Fibroblast of skin of left quadriceps (primary cell): ENCODE measurements around the gene TBC1D13.
"Not testable (repeated sequence)": the region's sequence is repeated elsewhere in the genome, so short reads cannot be mapped to it uniquely, and the experiment has no call there.

Experiments used
- DNase-seq, 2 experiments: peaks; one replicate each; pipeline ENCODE4 v3.0.0-alpha.2; 2013; ENCODE audit warnings: low read depth in 2 of 2

The TBC1D13 gene

GRCh38 chr9:128820665-128821583 is 33.9 kb downstream of the TBC1D13 start:
- no peak for DNase-seq

DNA sequence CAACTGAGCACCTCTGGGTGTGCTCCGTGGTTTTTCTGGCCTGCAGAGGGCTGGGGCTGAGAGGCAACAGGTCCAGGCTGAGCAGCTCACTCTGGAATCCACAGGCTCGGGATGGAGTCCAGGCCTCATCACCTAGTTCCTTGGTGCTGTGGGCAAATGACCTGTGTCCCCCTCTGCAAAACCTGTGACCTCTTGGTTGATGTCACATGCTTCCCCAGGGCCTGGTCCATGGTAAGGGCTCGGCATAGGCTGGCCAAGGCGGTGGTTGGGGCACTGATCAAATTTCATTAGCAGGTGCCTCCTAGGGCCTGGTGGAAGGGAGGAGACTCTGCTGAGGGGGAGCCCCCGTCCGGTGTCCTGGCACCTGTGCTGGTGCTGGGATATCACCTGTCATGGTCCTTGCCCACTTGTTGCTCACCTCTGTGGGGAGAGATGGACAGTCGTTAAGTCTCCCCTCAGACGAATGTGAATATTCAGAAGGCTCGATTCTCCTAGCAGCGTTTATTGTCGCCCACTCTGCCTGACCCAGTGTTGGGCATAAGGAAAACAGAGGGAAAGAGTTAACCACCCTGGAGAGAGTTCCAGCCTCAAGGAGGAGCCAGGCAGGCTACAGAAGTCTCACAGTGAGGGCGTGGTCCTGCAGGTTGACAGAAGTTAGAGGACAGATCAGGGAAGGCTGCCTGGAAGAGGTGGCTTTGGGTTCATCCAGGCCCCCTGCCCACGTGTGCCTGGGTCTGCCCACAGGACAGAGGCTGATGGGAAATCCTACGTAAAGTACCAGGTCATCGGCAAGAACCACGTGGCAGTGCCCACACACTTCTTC is 34.7 kb downstream of the TBC1D13 start:
- DNase-seq, result no peak

DNA sequence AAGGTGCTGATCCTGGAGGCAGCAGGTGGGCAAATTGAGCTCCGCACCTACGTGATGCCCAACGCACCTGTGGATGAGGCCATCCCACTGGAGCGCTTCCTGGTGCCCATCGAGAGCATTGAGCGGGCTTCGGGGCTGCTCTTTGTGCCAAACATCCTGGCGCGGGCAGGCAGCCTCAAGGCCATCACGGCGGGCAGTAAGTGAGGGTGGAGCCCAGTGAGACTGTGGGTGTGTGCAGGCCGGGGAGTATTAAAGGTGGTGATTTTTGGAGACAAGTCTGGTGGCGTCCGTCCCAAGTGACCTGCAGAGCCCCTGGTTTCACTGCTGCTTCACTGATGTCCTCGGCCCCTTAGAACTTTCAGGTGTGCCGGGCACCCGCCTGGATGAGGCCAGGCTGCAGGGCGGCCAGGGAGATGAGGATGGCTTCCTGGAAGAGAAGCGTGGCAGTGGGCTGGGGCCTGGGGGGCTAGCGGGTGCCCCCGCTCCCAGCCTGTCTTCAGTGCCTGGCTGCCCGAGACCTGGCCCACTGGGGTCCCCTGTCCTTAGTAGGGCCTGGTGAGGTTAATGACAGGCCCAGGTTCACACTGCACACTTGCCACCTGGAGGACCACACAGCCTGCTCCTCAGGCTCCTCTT is 35.5 kb downstream of the TBC1D13 start:
- no peak for DNase-seq

DNA sequence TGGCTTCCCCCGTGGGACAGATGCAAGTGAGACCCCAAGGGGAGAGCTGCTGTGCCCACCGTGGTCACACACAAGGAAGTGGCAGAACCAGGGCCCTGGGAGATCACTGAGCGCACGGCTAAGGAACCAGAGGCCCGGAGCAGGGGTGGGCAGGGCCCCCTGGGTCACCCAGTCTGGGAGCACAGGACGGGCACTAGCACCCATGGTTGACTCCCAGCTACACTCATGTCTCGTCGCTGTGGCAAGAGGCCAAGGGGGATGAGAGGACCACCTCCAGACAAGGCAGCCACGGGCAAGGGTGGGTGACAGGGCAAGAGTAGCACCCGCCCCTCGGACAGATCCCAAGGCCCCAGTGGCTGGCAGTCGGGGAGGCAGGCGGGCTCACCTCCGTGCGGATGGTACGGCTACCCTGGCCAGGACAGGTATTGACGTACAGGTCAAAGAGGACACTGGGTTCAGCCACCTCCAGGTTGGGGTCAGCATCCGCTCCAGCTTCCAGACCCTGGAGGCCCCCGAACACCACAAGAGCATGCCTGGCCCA is 36.4 kb downstream of the TBC1D13 start:
- no peak for DNase-seq

GRCh38 chr9:128823903-128824406 is 36.9 kb downstream of the TBC1D13 start:
- DNase-seq, result no peak

DNA sequence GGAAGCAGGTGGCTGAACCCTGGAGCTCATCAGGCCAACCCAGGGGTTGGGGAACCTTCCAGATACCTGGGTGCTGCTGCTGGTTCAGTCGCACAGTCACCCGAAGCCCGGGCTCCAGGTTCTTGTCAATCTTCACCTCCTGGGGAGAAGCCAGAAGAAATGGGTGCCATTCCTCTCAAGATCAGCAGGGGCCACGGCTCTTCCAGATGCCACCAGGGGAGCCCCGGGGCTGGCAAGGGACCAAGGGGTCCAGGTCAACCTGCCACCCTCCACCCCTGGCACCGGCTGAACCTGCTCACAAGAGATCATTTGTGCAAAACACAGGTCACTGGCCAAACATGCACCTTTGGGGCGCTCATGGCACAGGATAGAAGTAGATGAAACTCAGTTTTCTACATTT is 37.9 kb downstream of the TBC1D13 start:
- DNase-seq, result no peak

DNA sequence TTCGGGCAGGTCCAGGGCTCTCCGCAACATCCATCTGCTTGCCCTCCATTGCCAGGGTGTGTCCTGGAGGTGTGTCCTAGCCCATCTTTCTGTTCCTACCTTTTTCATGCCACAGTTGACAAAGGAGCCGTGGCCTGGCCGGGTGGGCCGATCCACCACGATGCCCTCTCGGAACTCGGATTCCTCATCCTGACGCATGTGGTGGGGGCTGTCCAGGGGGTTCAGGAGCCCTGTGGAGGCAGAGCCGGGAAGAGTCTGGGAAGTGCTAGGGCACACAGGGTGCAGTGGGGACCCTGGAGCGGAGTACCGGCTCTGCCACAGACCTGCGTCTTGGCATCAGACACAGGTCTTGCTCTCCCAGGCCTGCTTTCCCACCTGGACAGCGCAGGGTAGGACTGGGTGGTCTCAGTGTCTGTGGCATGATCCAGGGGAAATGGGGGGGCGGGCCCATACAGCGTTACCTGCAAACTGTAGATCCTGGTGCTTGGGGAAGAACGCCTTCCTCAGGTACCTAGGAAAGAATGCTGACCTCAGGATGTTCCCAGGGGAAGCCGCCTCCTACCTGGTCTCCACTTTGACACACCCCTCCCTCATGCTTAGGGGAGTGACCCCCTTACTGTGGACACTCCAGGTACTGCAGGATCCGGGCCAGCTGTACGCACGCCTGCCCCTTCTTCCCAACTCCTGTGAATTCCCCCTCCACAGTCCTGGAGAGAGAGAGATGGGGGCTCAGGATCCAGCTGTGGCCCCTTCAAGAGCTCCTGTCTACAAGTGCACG is 39.1 kb downstream of the TBC1D13 start:
- DNase-seq, result no peak

DNA sequence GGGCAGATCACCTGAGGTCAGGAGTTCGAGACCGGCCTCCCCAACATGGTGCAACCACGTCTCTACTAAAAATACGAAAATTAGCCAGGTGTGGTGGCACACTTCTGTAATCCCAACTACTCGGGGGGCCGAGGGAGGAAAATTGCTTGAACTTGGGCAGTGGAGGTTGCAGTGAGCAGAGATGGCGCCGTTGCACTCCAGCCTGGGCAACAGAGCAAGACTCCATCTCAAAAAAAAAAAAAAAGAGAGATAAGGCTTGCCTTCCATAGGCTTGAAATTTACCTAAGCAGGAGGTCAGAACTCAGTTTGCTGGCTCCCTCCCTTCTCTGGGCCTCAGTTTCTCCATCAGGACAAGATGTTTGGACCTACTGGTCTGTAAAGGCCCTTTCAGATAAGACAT is 41.2 kb downstream of the TBC1D13 start:
- DNase-seq, result no peak

DNA sequence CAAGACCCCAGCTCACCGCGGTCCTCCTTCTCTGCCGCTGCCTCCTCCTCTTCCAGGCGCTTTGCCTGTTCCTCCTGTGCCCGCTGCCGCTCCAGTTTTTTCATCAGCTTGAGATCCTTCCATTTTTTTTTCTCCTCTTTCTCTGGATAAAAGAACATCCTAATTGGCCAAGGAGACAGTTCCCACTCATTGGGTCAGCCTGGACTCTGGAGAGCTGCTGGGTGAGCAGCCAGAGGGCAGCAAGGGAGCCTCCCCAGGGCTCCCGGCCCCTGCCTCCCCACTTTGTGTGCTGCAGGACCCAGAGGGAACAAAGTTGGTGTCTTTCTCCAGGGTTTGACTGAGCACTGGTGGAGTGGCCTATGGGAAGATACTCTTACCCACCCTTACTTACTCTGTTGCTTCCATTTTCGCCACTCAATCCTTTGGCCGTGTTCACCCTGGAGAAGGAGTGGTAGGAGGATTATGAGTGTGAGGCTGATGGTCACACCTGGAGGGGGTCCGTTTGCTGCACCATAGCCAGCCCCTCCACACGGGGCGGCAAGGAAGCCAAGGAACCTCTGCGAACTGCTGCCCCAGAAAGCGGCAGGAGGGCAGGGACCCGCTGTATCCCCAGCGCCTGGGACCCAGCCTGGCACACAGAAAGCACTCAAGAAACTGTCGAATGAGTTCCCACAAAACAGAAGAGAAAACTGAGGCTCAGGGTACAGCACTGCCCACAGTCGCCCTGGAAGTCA is 41.8 kb downstream of the TBC1D13 start:
- DNase-seq, result no peak

GRCh38 chr9:128829477-128830251 is 42.6 kb downstream of the TBC1D13 start, which contains the start of gene SPOUT1:
SPOUT1 (minus strand) TSS chr9:128829794; CDS start chr9:128829780, 14 bp downstream.
- peak; percentile 76 to 77 for DNase-seq

DNA sequence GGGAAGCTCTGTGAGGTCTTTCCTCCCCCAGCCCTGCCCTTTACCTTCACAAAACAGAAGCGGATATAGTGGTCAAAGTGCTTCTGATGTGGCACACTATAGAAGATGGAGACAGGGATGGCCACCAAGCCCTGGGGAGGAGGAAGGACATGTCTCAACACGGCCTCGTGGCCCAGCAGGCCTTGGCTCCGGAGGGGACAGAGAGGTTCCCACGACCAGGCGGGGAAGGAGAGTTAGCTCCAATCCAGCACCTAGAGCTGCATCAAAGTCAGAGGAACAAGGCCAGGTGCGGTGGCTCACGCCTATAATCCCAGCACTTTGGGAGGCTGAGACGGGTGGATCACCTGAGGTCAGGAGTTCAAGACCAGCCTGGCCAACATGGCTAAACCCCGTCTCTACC is 46.6 kb downstream of the TBC1D13 start:
- no peak for DNase-seq

- DNase-seq, result no peak
Measured at GRCh38 chr9:128835246-128836210, 48.5 kb downstream of the TBC1D13 start.

DNA sequence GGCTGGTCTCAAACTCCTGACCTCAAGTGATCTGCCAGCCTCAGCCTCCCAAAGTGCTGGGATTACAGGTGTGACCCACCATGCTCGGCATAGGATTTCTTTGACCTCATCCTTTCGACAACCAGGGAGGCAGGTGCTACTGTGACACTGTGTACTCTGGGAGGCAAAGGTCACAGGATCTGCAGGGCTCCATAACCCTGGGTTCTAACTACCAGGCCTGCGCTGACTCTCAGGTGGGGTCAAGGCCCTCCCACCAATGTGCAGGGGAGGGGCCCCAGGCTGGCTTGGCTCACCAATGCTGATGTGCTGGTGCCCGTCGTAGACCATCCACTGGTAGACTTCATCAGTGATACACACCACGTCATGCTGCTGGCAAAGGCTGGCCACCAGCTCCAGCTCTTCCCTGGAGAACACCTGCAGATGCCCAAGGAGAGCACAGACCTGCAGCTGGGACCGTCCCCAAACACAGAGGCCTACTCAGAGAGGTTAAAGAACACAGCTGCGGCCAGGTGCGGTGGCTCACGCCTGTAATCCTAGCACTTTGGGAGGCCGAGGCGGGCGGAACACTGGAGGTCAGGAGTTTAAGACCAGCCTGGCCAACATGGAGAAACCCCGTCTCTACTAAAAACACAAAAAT is 49.6 kb downstream of the TBC1D13 start:
- no peak for DNase-seq

GRCh38 chr9:128838338-128838737 is 51.3 kb downstream of the TBC1D13 start:
- DNase-seq, result no peak

GRCh38 chr9:128840524-128840923 is 53.5 kb downstream of the TBC1D13 start:
- no peak for DNase-seq

- no peak for DNase-seq
Measured at GRCh38 chr9:128841694-128842492, 54.8 kb downstream of the TBC1D13 start.

DNA sequence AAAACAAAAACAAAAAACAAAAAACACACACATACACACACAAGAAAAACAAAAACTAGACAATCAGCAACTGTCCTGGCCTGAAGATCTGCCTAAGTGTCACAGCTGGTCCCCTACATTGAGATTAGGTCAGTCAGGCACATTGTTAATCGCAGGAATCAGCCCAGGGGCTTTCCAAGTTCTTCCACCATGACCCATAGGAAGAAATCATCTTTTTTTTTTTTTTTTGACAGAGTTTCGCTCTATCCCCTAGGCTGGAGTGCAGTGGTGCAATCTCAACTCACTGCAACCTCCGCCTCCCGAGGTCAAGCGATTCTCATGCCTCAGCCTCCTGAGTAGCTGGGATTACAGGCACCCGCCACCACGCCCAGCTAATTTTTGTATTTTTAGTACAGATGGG is 56.1 kb downstream of the TBC1D13 start:
- DNase-seq, result not testable (repeated sequence)
